Breast epithelium (tissue), 4 donors: Measurements from ENCODE around the gene REEP1. TPM values are rescaled to one million over a fixed set of nuclear protein-coding genes. Genes with fewer than 3 reads are reported as not detected.

Experiments used
- DNase-seq, 2 donors: peaks; one replicate each; pipeline ENCODE4 v3.0.0-alpha.2; 2019; ENCODE audit warnings: low spot score in 2 of 2
- H3K27ac ChIP-seq, 2 donors: fragments of 200-600 bp; sonication (generic) in 1 of 2; one replicate each; pipeline ENCODE4 v1.5.1; 2016 to 2019; ENCODE audit warnings: mild to moderate bottlenecking in 1 of 2
- H3K27me3 ChIP-seq, 2 donors: fragments of 200-600 bp; sonication (generic) in 1 of 2; one replicate each; pipeline versions ENCODE4 v1.5.1 to v1.6.0; 2017 to 2019; ENCODE audit warnings: control low read depth in 1 of 2, mild to moderate bottlenecking in 1 of 2
- H3K36me3 ChIP-seq: fragments of 200-600 bp; one replicate; pipeline ENCODE4 v1.5.1; 2019
- H3K4me1 ChIP-seq, 2 donors: fragments of 200-600 bp; sonication (generic); one replicate each; pipeline ENCODE4 v1.5.1; 2016 to 2019; ENCODE audit warnings: control low read depth in 1 of 2
- H3K4me3 ChIP-seq, 3 donors: fragments of 200-600 bp; sonication (generic); 1 replicate in 2 of 3; 2 replicates in 1 of 3; pipeline ENCODE4 v1.5.1; 2016 to 2019; ENCODE audit warnings: mild to moderate bottlenecking in 3 of 3, moderate library complexity in 2 of 3
- H3K9me3 ChIP-seq, 2 donors: fragments of 200-600 bp; sonication (generic) in 1 of 2; one replicate each; pipeline ENCODE4 v1.5.1; 2016 to 2019; ENCODE audit warnings: control low read depth in 1 of 2
- POLR2A ChIP-seq: fragments of 450-650 bp; IDR thresholded peaks from one replicate; pipeline ENCODE4 v1.6.1; 2016; ENCODE audit warnings: antibody characterized with exemption, mild to moderate bottlenecking, moderate library complexity
- POLR2AphosphoS5 ChIP-seq, 3 donors: sonication (generic); formaldehyde crosslinking; IDR thresholded peaks; one replicate each; pipeline ENCODE4 v1.6.1; 2017; ENCODE audit warnings: antibody characterized with exemption in 3 of 3
- intact Hi-C: fragments of 100-400 bp; cut with DNase I; formaldehyde crosslinking; loops from one replicate; pipeline ENCODE4 v1.15.1; 2023; ENCODE audit warnings: low total_unique reads
- total RNA-seq, 3 donors: library from RNA; depleted of rRNA; stranded (reverse); fragments of >200 nt; gene quantifications; one replicate each; pipeline ENCODE4 v1.1.0, GENCODE V29; 2016
- TF ChIP-seq, protein P1 (sequence below), 3 donors: fragments of 450-650 bp; IDR thresholded peaks; one replicate each; pipeline ENCODE4 v1.5.1; 2016 to 2017; ENCODE audit warnings: antibody characterized with exemption in 3 of 3, mild to moderate bottlenecking in 3 of 3, moderate library complexity in 3 of 3

The REEP1 gene
- total RNA-seq, 3 donors from 2014 or later, result 0.32 to 3.8 (median 1.3) TPM

DNA sequence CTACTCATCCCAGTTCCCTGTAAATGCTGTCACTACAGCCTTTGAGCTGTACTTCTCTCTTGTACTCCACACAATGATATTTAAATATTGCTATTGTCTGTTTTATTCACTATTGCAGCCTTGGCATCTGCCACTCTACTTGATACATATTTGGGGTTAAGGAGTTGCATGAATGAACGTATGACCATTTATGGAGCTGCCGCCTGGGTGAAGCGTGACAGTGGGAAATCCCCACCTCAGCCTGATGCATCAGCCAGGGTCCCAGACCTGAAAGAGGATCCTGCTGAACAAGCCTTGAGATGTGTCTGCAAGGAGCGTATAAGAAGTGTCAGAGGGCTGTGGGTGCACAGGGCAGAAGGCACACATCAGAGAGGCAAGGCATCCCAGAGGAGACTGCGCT, 99.1 kb downstream of the REEP1 start:
- Histone ChIP-seq H3K27ac (no peak overlapping the region), H3K4me3 (no peak overlapping the region), H3K36me3 (no peaks in the 10 kb centered on the region), H3K4me1 (no peaks in the 10 kb centered on the region), H3K27me3 (no peaks in the 10 kb centered on the region), H3K9me3 (no peaks in the 10 kb centered on the region)
- TF ChIP-seq, protein P1, sequence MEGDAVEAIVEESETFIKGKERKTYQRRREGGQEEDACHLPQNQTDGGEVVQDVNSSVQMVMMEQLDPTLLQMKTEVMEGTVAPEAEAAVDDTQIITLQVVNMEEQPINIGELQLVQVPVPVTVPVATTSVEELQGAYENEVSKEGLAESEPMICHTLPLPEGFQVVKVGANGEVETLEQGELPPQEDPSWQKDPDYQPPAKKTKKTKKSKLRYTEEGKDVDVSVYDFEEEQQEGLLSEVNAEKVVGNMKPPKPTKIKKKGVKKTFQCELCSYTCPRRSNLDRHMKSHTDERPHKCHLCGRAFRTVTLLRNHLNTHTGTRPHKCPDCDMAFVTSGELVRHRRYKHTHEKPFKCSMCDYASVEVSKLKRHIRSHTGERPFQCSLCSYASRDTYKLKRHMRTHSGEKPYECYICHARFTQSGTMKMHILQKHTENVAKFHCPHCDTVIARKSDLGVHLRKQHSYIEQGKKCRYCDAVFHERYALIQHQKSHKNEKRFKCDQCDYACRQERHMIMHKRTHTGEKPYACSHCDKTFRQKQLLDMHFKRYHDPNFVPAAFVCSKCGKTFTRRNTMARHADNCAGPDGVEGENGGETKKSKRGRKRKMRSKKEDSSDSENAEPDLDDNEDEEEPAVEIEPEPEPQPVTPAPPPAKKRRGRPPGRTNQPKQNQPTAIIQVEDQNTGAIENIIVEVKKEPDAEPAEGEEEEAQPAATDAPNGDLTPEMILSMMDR (IDR thresholded peaks at IDR 0.05), result no peak
- TF ChIP-seq POLR2A (no peak), POLR2AphosphoS5 (IDR thresholded peaks at IDR 0.05) (no peak)
- intact Hi-C loops, result no loop called here
- DNase-seq, result no peak

DNA sequence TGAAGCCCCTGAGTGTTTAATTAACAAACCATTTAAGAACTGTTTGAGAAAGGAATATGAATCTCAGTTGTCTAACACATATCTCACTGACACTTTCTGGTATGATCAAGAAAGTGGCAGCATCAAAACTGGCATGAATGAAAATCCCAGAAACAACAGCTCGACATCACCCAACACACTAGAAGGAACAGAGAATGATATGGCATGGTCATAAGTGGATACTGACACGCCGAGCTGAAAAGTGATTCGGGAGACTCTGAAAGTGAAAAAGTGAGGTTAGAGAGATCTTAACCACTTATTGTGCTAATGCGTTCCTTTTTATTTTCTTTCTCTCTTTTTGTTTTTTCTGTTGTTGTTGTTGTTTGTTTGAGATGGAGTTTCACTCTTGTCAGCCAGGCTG, 100.3 kb downstream of the REEP1 start:
- intact Hi-C loops, result no loop called here
- Histone ChIP-seq H3K9me3 (no peaks in the 10 kb centered on the region), H3K4me1 (no peaks in the 10 kb centered on the region), H3K27ac (no peak overlapping the region), H3K36me3 (no peaks in the 10 kb centered on the region), H3K4me3 (no peak overlapping the region), H3K27me3 (no peaks in the 10 kb centered on the region)
- no peak for DNase-seq
- TF ChIP-seq POLR2AphosphoS5 (IDR thresholded peaks at IDR 0.05) (no peak), POLR2A (no peak)
- TF ChIP-seq, protein P1 (IDR thresholded peaks at IDR 0.05), result no peak

DNA sequence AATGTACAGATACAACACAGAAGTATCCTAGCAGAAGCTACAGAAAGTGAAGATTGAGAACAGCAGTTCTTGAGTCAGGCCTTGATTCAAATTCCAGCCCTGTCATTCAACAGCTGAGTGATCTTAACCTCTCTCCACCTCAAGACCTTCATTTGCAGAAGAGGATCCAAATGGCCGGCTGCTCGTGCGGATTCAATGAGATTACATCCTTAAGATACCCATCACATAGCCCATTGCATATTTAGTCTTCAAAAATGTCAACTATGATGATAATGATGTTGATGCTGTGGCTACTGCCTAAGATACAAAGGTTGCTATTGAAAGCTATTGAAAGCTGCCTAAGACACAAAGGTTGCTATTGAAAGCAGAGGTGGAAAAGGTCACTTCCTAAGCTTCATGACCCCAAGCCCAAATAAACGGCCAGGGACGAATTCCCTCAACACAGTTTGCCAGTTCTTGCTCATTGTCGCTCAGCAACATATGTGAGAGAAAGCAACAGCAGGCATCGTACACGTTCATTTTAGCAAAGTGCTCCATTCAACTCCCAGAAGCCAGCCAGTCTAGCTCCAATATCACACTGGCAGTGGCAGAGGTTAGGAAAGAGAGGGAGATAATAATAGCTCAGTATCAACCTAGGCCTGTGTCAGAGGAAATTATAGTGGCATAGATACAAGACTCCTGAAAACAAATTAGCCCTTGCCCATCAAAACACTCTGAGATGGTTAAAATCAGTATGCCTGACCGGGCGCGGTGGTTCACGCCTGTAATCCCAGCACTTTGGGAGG, 102.0 kb downstream of the REEP1 start:
- DNase-seq, result no peak
- Histone ChIP-seq H3K27me3 (no peaks in the 10 kb centered on the region), H3K4me1 (no peaks in the 10 kb centered on the region), H3K27ac (no peak overlapping the region), H3K9me3 (no peaks in the 10 kb centered on the region), H3K36me3 (no peaks in the 10 kb centered on the region), H3K4me3 (no peak overlapping the region)
- intact Hi-C loops, result no loop called here
- TF ChIP-seq, protein P1 (IDR thresholded peaks at IDR 0.05), result no peak
- TF ChIP-seq POLR2AphosphoS5 (IDR thresholded peaks at IDR 0.05), result no peak
- no peak for TF ChIP-seq POLR2A

DNA sequence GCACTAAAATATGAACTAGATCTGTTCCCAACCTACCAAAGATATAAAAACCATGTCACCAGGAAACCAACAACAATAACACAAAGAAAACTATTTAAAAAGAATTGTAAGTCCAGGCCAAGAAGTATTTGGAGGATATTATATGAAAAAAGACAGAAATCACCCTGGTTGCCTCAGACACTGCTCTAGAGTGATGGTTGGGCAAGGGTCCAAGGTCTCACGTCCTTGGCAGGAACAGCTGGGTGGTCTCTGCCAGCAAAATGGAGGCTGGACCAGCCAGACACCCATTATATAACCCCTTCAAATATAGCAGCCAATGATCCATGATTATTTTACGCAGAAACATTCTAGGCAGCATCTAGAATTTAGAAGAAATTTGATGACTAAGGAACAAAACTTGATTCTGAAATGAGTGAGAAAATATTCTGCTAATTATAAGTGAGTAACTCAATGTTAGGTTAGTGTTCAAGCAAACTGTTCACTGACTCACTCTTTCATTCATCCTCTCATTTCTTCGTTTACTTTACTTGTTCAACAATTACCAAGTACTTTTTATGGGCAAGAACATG, 102.8 kb downstream of the REEP1 start:
- TF ChIP-seq POLR2A (no peak), POLR2AphosphoS5 (IDR thresholded peaks at IDR 0.05) (no peak)
- TF ChIP-seq, protein P1 (IDR thresholded peaks at IDR 0.05), result no peak
- H3K9me3 ChIP-seq, result no peaks in the 10 kb centered on the region
- H3K27me3 ChIP-seq, result no peaks in the 10 kb centered on the region
- H3K27ac ChIP-seq, result no peak overlapping the region
- no peaks in the 10 kb centered on the region for H3K4me1 ChIP-seq
- intact Hi-C loops, result no loop called here
- no peak overlapping the region for H3K4me3 ChIP-seq
- DNase-seq, result no peak
- H3K36me3 ChIP-seq, result no peaks in the 10 kb centered on the region

DNA sequence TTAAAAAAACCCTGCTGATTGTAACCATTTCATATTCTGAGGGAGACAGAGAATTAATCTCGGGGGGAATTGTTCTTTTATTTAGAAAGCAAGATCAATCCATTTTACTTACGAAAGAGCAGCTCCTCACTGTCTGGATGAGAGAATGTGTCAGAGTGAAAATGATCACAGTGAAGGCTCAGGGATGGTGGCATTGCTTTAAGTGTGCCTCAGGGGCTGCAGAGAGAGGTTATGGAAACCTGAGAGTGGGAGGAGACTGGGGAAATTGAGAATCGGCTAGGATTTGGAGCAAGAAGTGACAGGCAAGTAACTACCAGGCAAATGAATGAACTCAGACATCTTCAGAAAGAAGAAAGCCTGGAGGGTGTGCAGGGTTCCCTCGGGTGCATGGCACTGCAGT, 104.0 kb downstream of the REEP1 start:
- Histone ChIP-seq H3K27me3 (no peaks in the 10 kb centered on the region), H3K36me3 (no peaks in the 10 kb centered on the region), H3K27ac (no peak overlapping the region), H3K9me3 (no peaks in the 10 kb centered on the region), H3K4me1 (no peaks in the 10 kb centered on the region), H3K4me3 (no peak overlapping the region)
- DNase-seq, result no peak
- TF ChIP-seq POLR2A (no peak), POLR2AphosphoS5 (IDR thresholded peaks at IDR 0.05) (no peak)
- TF ChIP-seq, protein P1 (IDR thresholded peaks at IDR 0.05), result no peak
- intact Hi-C loops, result no loop called here
